Caki2 (cell line): ENCODE measurements around the gene RAB22A. TPM values are rescaled to one million over a fixed set of nuclear protein-coding genes. Genes with fewer than 3 reads are reported as not detected.

Experiments used
- DNase-seq: peaks from one replicate; pipeline ENCODE4 v3.0.0-alpha.2; 2015; ENCODE audit warnings: low read depth
- in situ Hi-C: cut with HindIII; loops from 2 replicates; pipeline ENCODE4 v1.10.0; 2016; ENCODE audit warnings: low sequenced_read_pairs, low pct_unique_long_range_greater_than_20kb, mixed read lengths
- total RNA-seq: library from RNA; depleted of rRNA; stranded (reverse); fragments of >200 nt; shearing (Covaris generic); gene quantifications from 2 replicates; pipeline ENCODE4 v1.2.3, GENCODE V29; 2014; ENCODE audit warnings: low replicate concordance

RAB22A gene
- total RNA-seq, 1 experiment from 2014 or later, result 11.7 TPM

GRCh38 chr20:58374906-58375758, 65.6 kb downstream of the RAB22A start:
- no peak for DNase-seq

GRCh38 chr20:58375759-58376352, 66.3 kb downstream of the RAB22A start:
- in situ Hi-C loops, result no loop called here

More at GRCh38 chr20:58374906-58375758, 65.6 kb downstream of the RAB22A start:
- in situ Hi-C loops, result no loop called here

GRCh38 chr20:58377017-58377416, 67.5 kb downstream of the RAB22A start:
- no peak for DNase-seq
- in situ Hi-C loops, result no loop called here

More at GRCh38 chr20:58375759-58376352, 66.3 kb downstream of the RAB22A start:
- no peak for DNase-seq

DNA sequence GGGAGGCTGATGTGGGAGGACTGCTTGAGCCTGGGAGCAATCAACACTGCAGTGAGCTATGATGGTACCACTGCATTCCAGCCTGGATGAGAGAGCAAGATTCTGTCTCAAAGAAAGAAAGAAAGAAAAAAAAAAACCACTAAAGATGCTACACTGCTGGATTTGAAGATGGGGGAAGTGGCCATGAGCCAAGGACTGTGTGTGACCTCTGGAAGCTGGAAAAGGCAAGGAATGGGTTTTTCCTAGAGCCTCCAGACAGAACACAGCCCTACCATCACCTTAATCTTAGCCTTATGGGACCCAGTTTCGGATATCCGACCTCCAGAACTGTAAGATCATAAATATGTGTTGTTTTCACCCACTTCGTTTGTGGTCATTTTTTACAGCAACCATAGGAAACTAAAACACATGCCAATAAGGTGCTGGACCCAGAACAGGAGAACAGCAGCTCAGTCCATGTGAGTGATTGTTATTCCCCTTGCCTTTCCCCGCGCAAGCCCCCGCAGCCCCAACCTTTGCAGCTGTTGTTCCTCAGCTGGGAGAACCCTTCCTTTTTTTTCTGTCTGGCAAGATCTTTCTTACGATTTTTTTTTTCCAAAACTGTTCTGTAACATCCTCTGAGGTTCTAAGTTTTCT, 68.4 kb downstream of the RAB22A start:
- in situ Hi-C loops, result no loop called here
- DNase-seq, result no peak

GRCh38 chr20:58378704-58379103, 69.2 kb downstream of the RAB22A start:
- in situ Hi-C loops, result no loop called here
- no peak for DNase-seq

DNA sequence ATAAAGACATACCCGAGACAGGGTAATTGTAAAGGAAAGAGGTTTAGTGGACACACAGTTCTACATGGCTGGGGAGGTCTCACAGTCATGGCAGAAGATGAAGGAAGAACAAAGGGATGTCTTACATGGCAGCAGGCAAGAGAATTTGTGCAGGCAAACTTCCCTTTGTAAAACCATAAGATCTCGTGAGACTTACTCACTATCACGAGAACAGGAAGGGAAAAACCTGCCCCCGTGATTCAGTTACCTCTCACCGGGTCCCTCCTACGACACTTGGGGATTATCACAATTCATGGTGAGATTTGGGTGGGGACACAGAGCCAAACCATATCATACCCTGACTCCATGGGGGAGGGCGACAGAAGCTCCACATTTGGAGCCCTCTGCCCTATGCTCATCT, 72.1 kb downstream of the RAB22A start:
- in situ Hi-C loops, result no loop called here
- no peak for DNase-seq

DNA sequence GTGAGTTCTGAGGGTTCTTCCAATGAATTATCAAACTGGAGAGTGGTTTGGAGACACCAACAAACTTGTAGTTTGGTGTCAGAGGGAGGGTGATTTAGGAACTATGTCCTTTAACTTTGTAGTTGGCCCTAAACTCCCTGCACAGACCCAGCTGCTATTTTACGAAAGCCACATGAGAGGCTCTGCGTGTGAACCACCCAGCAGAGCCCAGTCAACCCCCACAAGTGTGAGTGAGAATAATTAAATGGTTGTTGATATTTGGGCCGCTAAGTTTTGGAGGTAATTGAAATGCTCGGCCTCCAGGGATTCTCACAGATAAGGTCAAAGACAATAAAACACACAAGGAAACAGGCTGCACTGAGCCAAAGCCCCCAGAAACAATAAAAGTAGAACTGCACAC, 72.6 kb downstream of the RAB22A start:
- no peak for DNase-seq
- in situ Hi-C loops, result no loop called here

GRCh38 chr20:58384821-58385220, 75.3 kb downstream of the RAB22A start:
- no peak for DNase-seq
- in situ Hi-C loops, result no loop called here

DNA sequence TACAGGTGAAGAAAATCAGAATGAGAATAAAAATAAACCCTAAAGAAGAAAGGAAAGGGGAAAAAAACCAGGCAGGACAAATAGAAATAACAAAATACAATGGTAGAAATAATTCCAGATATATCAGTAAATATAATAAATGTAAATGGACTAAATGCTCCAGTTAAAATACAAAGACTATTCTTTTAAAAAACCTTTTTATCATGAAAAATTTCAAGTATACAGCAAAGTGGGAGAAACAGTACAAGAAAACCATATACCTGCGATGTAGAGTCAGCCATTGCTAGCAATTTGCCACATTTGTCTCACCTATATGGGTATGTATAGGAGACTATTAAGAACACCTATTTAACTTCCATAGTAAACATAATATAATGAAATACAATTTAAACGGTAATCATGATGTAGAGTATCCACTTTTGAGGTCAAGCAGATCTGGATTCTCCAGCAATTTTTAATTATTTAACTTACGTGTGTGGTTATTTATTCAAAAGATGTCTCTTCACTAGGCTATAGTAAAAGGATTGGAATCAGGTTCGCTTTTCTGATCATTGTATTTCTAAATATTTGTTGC, 78.6 kb downstream of the RAB22A start:
- no peak for DNase-seq
- in situ Hi-C loops, result no loop called here

- in situ Hi-C loops, result no loop called here
- peak; percentile 89 for DNase-seq
These were observed 79.4 kb downstream of the RAB22A start, which contains the start of gene VAPB for GRCh38 chr20:58388882-58389323. Gene VAPB (plus strand): TSS chr20:58389229. CDS start chr20:58389460, 231 bp downstream.

DNA sequence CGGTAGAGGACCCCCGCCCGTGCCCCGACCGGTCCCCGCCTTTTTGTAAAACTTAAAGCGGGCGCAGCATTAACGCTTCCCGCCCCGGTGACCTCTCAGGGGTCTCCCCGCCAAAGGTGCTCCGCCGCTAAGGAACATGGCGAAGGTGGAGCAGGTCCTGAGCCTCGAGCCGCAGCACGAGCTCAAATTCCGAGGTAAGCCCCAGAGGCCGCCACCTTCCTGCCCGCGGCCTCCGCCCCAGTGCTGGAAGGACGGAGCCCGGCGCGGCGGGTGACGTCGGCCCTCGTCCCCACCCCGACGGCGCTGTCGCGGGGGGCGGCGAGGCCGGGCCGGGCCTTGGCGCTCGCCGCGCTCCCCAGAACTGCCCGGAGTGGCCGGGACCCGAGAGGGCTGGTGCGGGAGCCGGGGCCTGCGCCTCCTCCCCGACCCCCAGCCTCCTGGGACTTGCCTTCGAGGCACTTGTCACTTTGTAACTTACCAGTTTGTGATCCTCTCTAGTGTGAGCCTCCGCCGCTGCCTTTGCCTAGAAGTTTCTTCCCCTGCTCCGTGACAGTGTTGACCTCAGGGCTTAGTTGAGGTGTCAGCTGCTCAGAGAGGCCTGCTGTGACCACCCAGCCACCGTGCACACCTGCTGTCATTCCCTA, 79.9 kb downstream of the RAB22A start:
- peak; percentile 60 for DNase-seq

DNA sequence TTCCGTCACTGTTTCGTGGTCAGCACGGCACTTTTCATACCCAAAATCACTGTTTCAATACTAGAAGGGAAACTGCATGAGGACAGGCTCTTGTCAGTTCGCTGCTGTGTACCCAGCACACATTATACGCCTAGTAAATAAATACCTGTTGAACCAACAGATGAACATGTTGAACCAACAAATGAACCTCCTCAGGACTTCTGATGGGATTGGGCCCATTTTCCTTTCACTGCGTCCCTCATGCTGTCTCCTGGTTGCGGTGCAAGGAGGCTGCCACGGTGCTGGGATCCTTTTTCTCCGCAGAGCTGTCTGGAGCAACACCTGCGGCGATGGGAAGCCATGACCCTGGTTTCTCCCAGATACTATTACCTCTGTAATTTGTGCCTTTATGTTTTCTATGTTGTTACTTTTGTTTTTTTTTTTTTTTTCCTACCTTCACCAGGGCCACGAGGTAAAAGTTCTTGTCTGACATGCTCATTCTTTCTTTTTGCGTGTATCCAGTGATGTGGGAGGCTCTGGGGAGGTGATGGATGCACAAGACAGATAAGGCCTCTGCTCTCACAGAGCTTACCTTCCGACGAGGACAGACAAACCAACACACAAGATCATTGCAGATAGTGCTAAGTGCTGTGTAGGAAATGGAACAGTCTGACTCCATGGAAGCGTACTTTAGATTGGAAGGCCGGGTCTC, 80.6 kb downstream of the RAB22A start:
- in situ Hi-C loops, result no loop called here
- no peak for DNase-seq

More for the DNA sequence above, 79.9 kb downstream of the RAB22A start:
- in situ Hi-C loops, result no loop called here

DNA sequence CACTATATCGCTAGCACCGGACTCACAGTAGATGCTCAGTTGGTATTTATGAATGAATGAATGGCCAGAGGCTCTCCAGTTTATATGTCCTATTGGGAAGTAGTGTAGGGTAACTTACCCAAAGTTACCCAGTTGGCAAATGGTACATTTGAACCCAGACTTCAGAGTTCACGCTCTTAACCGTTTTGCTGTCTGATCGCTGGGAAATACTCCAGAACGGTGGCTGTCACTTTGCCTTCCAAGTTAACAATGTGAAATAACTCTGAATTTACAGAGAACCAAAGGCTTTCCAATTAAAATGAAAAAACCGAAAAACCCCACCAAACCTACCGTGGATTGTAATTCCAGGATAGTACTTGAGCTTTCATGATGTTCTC, 81.1 kb downstream of the RAB22A start:
- no peak for DNase-seq
- in situ Hi-C loops, result no loop called here

- in situ Hi-C loops, result no loop called here
- no peak for DNase-seq
These were observed 82.8 kb downstream of the RAB22A start for GRCh38 chr20:58392286-58392685.

DNA sequence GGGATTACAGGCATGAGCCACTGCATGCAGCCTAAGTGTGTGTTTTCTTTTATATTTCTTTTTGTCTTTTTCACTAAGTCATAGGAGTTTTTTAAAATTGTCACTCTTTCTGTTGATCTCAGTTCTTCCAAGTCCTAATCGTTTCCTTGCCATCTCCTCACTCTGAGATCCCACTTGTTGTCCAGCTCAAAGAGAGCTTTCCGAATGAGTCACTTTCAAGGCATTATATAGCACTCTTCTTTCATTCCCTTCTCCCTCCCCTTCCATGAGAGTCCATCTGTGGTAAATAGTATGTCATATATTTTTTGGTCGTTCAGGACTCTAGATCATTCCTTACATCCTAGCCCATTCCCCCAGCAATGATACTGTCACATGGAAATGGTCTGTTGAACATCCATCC, 83.8 kb downstream of the RAB22A start:
- in situ Hi-C loops, result no loop called here
- no peak for DNase-seq

DNA sequence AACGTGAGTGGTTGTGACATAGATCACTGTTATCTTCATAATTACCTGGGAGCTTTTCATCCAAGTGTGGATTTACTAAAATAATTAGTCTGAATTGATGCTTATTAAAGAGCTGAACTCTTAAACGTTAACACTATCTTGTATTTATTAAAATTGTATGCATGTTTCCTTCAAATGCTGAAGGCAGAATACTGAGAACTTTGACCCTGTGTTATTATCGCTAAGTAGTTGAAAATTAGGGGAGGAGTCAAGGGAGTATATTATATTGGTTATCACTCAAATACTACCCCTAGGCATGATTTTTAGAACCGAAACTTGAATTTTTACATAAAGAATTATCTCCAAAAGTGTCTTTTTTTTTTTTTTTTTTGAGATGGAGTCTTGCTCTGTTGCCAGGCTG, 85.3 kb downstream of the RAB22A start:
- in situ Hi-C loops, result no loop called here
- DNase-seq, result no peak

- no peak for DNase-seq
- in situ Hi-C loops, result no loop called here
These were observed 86.1 kb downstream of the RAB22A start for GRCh38 chr20:58395604-58396003.

DNA sequence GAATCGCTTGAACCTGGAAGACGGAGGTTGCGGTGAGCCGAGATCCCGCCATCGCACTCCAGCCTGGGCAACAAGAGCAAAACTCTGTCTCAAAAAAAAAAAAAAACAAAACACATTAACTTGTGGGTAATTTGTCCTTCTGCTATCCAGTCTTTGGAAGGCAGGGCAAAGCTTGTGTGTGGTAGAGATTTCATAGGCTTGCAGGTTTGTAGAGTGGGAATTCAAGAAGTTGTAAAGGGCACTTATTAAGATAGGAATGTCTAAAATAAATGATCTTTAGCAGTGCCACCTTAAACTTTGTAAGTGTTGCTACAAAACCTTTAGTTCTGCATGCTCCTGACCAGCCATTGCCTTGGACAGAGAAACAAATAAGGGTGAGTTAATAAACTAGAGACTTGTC, 87.9 kb downstream of the RAB22A start:
- no peak for DNase-seq
- in situ Hi-C loops, result no loop called here
